Transverse colon (tissue), 4 donors: ENCODE data around the gene IGSF21.

Experiments used
- POLR2A ChIP-seq: fragments of 450-650 bp; IDR thresholded peaks from one replicate; pipeline ENCODE4 v1.6.1; 2016; ENCODE audit warnings: antibody characterized with exemption, mild to moderate bottlenecking, moderate library complexity
- POLR2AphosphoS5 ChIP-seq, 3 donors: sonication (generic); formaldehyde crosslinking; IDR thresholded peaks; one replicate each; pipeline ENCODE4 v1.6.1; 2016; ENCODE audit warnings: antibody characterized with exemption in 3 of 3
- TF ChIP-seq, protein P1 (sequence below), 5 experiments: fragments of 200-600 bp in 3 of 5; fragments of 450-650 bp in 2 of 5; sonication (generic) in 3 of 5; IDR thresholded peaks; 1 replicate in 2 of 5; 2 replicates in 3 of 5; pipeline ENCODE4 v1.5.1; 2016 to 2017; ENCODE audit warnings: antibody characterized with exemption in 5 of 5, inconsistent platforms in 3 of 5, mild to moderate bottlenecking in 2 of 5, moderate library complexity in 1 of 5

DNA sequence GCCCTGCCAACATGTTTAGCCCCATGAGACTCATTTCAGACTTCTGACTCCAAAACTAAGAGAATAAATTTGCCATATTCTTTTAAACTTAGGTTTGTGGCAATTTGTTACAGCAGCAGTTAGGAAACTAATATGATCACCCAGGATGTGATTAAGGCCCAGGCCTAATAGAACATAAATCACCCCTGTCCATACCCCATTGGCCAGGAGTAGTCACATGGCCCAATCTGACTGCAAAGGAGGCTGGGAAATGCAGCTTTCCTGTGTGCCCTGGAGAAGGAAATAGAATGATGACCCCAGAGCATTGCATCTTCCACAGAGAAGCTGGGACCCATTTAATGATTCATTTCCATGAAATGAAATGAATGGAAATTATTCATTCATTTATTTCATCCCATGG is 272.7 kb downstream of the IGSF21 start:
- TF ChIP-seq POLR2A (no peak), POLR2AphosphoS5 (IDR thresholded peaks at IDR 0.05) (no peak)
- TF ChIP-seq, protein P1, sequence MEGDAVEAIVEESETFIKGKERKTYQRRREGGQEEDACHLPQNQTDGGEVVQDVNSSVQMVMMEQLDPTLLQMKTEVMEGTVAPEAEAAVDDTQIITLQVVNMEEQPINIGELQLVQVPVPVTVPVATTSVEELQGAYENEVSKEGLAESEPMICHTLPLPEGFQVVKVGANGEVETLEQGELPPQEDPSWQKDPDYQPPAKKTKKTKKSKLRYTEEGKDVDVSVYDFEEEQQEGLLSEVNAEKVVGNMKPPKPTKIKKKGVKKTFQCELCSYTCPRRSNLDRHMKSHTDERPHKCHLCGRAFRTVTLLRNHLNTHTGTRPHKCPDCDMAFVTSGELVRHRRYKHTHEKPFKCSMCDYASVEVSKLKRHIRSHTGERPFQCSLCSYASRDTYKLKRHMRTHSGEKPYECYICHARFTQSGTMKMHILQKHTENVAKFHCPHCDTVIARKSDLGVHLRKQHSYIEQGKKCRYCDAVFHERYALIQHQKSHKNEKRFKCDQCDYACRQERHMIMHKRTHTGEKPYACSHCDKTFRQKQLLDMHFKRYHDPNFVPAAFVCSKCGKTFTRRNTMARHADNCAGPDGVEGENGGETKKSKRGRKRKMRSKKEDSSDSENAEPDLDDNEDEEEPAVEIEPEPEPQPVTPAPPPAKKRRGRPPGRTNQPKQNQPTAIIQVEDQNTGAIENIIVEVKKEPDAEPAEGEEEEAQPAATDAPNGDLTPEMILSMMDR (IDR thresholded peaks at IDR 0.05), result no peak
